AG08396 (cell line): ENCODE data around the gene RNF123.

Source experiments
- DNase-seq: peaks from one replicate; pipeline ENCODE4 v3.0.0; 2012; ENCODE audit warnings: low spot score, mixed read lengths

The RNF123 gene

DNA sequence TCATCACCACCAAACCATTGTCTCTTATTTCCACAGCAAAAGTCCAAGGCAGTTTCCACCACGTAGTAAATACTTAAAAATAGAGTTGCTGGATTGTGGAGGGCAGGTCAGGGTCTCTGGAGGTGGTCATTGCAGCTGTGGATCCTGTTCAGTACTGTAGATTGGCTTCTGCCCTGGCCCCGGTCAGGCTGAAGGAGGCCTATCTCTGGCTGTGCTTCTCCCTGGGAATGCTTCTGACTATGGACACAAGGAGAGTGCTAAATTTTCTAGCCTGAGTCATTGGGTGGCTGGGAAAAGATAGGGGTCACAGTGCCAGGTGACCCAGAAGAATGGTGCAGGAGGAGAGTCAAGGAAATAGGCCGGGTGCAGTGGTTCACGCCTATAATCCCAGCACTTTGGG is 60.7 kb downstream of the RNF123 start:
- DNase-seq, result no peak

DNA sequence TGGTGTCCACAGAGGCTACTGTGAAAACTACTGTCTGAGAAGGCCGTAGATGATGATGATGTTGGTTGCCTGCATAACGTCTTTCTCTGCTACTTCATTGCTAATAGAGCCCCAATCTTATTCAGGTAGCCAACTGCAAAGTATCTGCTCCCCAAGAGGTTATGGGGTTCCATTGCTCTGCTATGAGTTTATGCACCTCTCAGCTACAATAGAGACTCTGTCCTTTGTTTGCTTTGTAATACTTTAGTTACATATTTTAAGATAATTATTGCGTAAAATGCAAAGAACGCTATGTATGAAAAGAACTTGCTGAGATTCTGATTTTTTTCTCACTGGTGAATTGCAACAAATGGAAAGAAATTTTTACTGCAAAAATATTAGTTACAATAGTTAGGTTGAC is 62.1 kb downstream of the RNF123 start:
- no peak for DNase-seq

DNA sequence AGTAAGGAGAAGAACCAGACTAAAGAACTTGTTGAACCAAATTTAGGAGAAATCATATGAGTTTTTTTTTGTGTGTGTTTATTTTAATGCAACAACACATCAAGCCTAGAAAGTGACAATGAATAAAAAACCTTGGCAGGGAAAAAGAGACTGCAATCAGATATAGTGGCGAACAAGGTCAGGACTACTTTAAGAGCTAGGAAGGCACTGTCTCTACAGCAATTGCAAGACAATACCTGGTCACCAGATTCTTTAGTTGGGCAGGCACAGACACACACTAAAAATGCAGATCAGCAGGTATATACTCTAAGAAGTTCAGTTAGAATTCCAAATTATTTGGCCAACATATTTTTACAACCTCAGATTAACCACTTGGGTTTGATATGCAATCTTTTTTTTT is 65.2 kb downstream of the RNF123 start:
- no peak for DNase-seq

DNA sequence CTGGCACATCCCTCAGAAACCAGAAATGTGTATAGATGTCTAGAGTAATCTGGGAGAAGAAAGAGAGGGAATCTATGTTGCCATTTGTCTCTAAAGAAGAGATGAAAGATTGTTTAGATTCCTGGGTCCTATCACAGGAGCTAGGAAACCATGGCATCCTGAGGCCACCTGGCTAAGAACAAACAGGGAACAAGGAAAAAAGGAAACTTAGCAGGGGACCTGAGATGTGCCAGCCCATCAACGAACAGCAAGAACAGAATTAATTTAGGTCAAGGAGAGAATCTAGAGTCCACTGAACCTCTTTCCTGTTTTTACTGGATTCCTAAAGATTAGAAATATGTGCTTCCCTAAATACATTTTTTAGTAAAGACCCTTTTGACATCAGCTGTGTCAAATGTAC is 66.7 kb downstream of the RNF123 start:
- no peak for DNase-seq

DNA sequence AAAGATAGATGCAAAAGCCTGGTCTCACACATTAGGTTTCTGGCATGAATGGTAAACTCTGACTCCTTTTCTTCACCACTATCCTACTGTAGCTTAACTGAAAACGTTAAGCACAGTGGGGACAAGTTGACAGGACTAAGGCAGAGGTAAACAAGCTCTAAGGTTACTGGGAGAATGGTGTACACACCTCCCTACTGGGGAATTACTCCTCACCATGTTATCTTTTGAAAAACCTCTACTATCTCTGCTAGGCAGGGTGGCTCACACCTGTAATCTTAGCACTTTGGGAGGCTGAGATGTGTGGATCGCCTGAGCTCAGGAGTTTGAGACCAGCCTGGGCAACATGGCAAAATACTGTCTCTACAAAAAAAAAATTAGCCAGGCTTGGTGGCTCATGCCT is 67.8 kb downstream of the RNF123 start:
- no peak for DNase-seq

DNA sequence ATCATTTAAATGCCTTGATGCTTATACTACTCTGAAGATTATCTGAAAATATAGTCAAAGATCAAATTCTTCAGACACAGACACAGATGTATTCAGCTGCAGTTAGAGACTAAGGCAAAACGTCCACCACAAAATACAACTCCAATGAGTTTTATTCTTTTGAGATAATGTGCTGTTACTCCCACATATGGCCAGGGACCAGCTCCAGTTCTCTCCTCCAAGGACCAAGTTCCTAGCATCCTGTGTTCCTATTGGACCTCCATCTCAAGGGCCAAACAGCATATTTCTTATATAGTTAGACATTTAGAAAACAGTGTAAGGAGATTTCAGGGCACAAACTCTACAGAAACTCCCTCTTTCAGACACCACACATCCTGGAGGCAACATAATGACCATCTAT is 69.9 kb downstream of the RNF123 start:
- no peak for DNase-seq

DNA sequence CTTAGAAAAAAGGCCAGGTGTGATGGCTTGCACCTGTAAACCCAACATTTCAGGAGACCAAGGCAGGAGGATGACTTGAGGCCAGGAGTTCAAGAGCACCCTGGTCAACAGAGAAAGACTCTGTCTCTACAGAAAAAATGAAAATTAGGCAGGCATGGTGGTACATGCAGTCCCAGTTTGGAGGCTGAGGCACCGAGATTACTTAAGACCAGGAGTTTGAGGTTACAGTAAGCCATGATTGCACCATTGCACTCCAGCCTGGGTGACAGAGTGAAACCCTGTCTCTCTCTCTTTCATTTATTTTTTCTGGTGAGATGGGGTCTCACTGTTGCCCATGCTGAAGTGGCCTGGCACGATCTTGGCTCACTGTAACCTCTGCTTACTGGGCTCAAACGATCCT is 72.3 kb downstream of the RNF123 start:
- no peak for DNase-seq

DNA sequence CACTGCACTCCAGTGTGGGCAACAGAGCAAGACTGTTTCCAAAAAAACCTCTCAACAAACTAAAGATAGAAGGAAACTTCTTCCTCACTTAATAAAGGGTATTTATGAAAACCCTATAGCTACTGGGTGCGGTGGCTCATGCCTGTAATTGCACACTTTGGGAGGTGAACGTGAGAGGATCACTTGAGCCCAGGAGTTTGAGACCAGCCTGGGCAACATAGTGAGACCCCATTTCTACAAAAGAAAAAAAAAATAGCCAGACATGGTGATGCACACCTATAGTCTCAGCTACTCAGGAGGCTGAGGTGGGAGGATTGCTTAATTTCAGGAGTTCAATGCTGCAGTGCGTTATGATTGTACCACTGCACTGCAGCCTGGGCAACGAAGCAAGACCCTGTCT is 74.6 kb downstream of the RNF123 start:
- no peak for DNase-seq

DNA sequence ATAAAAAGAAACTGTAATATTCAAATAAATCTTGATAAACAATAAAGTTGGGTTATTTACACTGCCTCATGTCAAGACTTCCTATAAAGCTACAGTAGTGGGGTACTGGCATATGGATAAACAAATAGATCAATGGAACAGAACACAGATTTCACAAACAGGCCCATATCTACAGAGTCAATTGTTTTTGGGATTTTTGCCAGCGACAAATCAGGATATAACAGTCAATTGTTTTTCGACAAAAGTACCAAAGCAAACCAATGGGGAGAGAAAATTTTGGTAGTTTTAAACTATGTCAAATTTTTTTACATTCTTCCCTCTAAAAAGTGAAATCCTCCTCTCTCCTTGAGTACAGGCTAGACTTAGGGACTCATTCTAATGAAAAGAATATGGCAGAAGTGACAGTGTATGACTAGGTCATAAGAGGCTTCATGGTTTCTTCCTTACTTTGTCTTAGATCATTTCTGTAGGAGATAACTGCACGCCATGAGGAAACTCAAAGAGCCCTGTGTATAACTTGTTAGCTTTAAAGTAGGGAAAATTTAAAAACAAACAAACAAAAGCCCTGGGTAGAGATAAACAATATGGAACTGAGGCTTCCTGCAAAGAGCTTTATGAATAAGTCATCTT is 80.0 kb downstream of the RNF123 start:
- DNase-seq, result no peak

DNA sequence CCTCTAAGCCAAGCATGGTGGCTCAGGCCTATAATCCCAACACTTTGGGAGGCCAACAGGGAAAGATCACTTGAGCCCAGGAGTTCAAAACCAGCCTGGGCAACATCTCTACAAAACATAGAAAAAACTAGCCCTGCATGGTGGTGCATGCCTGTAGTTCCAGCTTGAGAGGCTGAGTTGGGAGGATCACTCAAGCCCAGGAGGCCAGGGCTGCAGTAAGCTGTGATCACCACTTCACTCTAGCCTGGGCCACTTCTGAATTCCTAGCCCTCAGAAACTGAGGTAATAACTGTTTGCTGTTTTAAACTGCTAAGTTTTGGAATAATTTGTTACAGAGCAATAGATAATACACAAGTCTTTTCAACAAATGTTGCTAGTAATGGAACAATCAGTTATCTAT is 80.6 kb downstream of the RNF123 start:
- DNase-seq, result no peak
